Hematopoietic multipotent progenitor cell (in vitro differentiated cells): Measurements from ENCODE around the gene SUN5. TPM values are rescaled to one million over a fixed set of nuclear protein-coding genes. Genes with fewer than 3 reads are reported as not detected.

ENCODE experiments used
- DNase-seq, 3 donors: peaks; one replicate each; pipeline ENCODE4 v3.0.0-alpha.2; 2011 to 2015; ENCODE audit warnings: low read depth in 2 of 3, low spot score in 2 of 3
- total RNA-seq: library from RNA; depleted of rRNA; stranded (reverse); fragments of >200 nt; gene quantifications from one replicate; pipeline ENCODE4 v1.2.3, GENCODE V29; 2012

SUN5 gene
- total RNA-seq, 1 donor: not detected

DNA sequence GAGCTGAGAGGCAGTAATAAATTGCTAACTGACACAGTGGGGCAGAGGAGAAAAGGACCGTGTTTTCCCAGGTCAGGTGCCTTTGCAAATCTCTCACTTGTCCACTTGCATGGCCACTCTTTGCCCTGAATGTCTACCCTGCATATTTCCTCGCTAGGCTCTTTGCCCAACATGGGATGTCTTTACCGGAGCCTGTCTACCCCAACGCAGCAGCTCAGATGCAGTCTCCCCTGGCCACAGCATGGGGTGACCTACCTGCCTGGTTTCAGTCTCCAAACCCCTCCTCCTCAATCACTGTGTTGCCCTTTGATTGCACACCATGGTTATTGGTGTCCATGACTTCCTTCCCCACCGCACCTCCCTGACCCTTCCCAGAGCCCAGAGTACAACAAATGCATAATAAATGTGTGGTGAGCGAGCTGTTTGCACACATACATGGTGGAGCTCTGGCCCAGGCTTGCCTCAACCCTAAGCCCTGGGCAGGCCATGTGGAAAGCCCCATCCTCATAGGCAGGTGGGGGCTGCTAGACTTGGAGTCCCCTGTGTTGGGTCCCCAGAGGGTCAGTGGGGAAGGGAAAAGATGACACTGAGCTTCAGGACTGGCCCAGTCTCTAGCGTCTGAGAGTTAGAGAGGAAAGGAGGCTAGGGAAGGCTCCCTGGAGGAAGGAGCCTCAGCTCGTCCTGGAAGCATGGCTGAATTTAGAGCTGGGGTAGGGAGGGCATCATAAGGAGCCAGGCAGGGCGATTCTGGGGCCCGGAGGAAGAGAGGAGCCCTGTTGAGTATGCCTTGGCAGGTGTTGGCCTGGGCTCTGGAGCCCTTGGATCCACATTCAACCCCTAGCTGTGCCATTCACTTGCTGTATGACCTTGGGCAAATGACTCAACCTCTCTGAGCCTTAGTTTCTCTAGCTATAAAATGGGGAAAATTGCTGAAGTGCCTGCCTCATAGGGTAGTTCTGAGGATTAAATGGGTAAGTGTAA lies 22.8 kb upstream of the SUN5 start:
- DNase-seq: no peak

DNA sequence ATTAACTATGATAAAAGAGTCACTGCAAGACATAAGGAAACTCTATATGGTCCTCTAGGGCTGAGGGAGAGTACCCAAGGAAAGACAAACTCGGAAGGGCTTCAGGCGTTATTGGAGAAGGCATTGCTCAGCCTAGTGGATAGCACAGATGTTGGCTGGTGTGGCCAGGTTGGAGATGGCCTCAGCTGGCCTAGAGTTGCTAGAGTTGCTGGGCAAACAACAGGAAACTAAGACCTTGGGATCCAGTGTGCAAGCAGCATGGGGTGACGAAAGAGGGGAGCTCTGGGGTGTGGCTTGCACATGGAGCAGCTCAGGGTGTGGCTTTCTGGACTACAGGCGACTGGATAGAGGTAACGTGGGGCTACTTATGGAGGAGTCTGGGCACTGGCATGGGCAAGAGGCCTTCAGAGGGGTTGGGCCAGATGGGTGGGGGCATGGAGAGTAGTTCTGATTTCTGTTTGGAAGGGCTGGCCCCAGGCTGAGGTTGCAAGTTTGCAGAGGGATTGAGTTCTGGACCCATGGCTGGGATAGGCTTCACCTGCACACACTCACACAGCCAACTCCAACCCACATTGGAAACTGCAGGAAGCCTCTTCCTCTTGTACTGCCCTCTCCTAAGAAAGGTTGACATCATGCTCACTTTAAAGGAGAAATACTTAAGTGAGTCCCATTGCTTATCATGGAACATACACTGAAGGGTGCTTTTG lies 22.0 kb upstream of the SUN5 start:
- DNase-seq: no peak

DNA sequence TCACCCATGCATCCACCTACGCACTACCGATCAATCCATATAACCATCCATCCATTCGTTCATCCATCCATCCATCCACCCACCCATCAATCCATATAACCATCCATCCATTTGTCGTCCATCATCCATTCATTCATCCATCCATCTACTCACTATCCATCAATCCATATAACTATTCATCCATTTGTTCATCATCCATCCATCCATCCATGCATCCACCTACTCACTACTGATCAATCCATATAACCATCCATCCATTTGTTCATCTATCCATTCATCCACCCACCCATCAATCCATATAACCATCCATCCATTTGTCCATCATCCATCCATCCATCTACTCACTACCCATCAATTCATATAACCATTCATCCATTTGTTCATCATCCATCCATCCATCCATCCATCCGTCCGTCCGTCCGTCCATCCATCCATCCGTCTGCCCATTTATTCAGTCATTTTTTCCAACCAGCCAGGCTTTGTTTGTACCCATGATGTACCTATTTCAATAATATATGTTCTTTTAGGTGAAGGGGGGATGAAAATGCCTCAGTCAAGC lies 21.2 kb upstream of the SUN5 start:
- no peak for DNase-seq

DNA sequence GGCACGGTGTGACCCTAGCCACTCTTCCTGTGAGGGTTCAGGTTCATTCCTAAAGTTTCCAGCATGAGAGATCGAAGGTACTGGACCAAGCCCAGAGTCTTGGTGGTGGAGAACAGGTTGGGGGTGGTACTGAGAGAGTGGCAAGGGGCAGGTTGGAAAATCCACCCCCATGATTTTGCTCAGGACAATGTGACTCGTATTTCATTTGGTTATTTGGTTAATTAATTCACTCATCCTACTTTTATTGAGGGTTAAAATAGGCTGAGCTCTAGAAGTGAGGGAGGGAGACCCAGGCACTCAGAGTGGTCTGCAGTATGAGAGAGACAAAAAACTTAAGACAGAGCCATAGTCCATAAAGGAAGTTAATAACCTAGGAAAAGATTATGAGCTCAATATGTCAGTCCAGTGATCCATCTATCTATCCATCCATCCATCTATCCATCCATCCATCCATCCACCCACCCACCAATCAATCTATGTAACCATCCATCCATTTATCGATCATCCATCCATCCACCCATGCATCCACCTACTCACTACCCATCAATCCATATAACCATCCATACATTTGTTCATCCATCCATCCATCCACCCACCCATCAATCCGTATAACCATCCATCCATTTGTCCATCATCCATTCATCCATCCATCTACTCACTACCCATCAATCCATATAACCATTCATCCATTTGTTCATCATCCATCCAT lies 20.5 kb upstream of the SUN5 start:
- no peak for DNase-seq

DNA sequence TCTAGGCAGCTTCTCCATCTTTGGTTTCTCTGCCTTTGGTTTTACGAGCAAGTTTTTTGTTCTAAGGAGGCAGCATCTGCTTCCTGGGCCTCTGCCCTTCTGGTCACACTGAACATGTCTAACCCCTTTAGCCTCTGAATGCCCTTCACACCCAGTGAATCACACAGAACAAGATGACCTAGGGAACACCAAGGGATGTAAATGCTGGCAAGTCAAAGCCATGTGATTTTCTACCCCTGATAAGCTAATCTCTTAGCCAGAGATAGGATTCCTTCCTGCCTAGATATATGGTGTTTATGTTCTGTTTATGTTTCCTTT lies 20.0 kb upstream of the SUN5 start:
- no peak for DNase-seq

DNA sequence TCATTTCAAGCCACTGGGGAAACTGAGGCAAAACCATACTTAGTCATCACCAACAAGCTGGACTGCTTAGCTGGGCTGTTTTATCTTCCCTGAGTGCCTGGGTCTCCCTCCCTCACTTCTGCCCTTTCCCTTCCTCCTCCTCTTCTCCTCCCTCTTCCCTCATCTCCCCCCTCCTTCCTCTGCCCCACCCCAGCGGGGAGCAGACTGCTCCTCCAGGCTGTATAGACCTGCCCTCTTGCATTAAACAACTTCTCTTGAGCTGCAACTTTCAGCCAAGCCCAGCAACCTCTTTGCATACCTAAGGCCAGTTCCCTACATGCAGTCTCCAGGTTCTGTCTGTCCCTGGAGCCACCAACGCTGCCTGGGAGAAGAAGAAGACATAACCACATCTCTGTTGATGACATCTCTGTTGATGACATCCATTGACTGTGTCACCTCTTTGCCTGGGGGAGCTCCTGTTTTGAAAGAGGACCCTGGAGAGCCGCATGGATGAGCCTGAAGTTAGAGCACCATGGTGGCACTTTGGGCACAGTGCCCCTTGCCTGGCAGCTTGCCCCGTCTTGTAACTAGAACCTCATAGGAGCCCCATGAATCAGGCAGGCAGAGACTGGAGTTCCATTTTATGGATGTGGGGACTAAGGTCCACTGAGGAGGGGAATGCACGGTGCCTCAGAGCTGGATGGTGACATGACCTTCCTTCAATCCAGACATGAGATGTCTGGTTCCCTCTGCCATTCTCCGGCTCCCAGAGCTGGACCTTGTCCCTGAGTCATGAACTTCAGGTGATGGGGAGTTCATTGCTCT lies 19.4 kb upstream of the SUN5 start:
- no peak for DNase-seq

DNA sequence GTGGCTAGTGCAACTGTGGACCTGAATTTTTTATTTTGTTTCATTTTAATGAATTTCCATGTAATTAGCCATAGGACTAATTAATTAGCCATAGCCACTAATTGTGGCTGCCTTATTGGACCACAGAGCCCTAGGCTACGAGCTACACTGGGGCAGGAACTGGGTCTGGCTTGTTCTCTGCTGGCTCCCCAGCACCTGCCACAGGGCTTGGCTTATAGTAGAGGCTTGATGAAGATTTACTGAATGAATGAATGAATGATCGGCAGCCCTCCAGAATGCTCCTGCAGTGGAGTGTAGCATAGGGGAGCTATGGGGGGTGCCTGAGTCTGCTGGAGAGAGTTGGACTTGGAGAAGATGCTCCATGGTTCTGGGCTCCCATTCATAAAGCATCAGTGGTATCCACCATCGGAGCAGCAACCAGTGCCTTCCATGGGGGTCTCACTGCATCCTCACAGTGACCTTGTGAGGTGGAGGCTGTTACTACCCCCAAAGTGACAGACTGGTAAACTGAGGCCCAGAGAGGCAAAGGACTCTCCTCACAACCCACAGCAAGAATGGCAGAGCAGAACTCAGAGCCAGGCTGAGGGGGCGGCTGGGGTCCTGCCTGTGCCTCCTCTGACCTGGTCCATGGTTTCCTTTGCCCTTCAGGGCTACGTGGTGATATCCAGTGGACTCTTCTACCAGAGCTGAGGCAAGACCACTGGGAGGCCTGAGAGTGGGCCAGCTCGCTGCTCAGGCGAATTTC lies 18.6 kb upstream of the SUN5 start:
- DNase-seq: no peak

DNA sequence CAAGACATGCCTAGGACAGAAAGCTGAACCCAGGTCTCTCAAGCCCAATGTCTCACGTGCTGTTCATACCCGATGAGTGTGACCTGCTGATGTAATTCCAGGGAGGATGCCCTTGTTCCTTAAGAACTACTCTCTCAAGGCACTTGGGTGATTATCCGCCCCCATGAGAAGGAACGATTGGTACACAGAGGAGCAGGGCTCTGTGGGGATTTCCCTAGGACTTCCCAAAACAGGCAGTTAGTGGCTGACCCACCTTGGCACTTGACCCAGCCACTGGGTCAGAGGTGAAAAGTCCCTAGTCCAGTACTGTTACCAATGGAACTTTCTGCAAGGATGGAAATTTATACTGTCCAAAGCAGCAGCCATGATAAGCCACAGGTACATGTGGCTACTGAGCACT lies 18.1 kb upstream of the SUN5 start:
- no peak for DNase-seq

DNA sequence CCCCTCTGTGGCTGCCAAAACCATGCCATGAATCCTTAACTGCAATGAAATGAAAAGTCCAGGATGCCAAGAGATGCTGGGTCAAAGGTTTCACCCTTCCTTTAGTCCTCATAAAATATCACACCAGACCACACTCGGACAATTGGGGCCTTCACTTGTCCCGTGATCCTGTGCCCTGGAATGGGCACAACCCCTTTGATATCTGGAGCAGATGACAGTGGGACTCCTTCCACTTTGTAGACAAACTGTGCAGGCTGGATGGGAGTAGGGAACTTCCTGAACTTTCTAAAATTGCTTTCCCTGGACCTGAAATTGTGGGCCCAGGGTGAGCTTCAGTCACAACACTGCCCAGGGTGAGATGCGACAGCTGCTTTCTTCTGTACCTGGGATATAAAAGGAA lies 17.6 kb upstream of the SUN5 start:
- DNase-seq: no peak

DNA sequence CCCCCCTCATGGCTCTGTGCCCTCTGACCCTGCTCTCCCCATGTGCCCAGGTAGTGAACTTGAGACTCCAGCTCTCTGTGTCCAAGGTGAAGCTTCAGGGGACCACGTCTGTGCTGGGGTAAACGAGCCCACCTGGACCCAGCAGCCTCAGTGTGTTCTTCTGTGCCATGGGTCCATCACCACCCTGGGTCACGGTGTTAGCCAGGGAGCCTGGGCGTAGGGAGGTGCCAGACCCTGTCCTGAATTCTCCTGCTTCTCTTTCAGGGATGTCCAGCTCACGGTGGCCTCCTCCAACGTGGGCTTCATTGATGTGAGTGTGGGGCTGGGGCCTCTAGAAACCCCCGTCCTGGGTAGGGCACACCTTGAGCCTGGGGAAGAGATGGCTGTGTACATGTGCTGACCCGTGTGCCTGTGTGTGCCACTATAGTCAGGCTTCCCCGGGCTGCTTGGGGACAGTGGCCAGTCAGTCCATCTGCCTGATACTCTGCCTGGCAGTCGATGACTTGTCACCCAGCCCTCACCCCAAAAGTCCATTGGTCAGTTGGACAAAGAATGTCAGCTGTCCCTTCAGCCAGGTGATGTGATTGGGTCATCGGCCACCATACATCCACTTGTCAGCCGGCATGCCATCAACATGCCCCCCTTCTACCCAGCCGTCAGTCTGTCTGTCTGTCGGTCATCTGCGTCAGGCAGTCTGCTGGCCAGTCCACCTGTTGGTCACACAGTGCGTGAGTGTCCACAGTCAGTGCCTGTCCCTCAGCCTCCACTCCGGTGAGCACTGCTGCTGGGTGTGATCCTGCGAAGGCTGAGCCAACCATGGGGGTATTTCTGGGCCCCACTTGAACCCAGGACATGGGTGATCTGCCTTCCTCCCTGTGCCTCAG lies 16.3 kb upstream of the SUN5 start:
- DNase-seq: no peak

DNA sequence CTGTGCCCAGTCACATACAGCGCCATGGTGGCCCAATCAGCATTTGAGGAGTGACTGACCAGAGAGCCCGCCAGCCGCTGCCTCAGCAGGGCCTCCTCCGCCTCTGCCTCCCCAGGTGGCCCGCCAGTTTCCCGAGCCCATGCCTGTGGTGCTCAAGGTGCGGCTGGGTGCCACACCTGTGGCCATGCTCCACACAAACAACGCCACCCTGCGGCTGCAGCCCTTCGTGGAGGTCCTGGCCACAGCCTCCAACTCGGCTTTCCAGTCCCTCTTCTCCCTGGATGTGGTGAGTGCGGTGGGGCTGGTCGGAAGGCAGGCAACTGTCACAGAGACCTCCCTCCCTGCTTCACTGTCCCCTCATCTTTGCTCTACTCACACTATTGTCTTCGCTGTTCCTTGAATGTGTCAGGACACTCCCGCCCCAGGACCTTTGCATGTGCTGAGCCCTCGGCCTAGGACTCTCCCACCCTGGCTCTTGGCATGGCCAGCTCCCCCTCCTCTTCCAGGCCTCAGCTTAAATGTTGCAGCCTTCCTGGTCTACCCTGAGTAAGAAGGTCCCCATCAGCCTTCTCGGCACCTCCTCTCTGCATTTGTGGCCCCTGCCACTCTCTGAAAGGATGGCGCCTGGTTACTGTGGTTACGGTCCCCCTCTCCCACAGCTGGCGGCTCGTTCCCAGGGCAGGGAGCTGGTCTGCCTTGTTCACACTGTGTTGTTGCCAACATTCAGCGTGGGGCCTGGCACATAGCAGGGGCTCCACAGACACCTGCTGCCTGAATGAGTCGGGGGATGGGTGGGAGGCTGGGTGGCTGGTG lies 15.4 kb upstream of the SUN5 start:
- no peak for DNase-seq

DNA sequence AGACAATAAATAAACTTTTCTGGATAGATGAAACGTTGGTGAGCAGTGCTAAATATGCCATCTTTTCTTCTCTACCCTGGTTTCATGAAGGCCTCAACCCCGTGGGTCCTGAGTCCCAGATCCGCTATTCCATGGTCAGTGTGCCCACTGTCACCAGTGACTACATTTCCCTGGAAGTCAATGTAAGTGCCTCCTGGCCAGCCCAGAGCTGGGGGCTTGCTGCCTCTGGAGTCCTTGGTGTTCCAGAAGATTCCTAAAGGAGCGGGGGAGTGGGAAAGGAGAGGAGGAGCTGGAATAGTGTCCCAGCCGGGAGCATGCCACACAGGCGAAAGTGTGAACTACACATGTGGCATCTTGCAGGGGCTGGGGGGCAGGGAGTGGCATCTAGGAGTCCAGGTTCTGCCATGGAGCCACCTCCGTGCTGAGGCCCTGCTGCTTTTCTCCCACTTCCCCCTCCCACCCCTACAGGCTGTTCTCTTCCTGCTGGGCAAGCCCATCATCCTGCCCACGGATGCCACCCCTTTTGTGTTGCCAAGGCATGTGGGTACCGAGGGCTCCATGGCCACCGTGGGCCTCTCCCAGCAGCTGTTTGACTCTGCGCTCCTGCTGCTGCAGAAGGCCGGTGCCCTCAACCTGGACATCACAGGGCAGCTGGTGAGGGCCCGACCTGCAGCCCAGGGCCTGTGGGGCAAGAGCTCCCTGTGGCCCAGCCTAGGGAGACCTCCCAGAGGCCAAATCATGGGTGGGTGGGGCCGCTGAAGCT lies 14.1 kb upstream of the SUN5 start:
- no peak for DNase-seq

DNA sequence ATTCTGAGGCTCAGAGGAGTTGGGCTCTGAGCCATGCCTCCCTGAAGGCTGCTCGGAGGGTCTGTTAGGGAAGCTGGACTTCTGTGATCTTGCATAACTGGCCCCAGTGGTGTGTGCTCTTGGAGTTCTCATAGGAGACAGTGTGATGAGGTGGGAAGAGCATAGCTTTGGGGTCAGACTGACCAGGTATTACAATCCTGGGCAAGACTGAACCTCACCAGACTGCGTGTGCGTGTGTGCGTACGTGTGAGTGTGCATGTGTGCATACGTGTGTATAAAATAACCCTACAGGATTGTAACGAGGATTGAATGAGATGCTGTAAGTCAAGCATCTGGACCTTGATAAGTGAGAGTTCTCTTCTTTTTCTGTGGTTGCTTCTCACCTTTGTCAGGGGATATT lies 13.3 kb upstream of the SUN5 start:
- DNase-seq: no peak

DNA sequence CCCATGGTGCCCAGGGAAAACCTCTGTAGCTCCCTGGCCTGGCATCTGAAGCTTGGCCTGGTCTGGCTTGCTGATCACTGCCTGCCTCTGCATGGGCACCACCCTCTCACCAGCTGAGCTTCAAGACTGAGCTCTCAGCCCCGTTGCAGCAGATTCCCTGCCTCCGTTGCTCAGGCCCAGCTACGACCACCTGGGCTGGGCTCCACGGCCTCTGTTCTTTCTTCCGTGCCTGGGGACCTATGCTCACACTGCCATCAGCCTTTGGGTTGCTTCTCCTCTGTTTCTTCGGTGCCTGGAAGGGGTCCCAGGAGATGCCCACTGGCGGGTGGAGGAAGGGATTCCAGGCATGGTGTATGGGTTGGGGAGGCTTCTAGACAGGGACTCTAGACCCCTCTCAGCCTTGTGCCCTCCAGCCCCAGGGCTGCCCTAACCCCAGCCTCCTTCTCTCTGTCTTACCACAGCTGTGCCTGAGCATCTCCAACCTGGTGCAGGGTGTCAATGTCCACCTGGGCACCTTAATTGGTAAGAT lies 12.4 kb upstream of the SUN5 start:
- DNase-seq: no peak

DNA sequence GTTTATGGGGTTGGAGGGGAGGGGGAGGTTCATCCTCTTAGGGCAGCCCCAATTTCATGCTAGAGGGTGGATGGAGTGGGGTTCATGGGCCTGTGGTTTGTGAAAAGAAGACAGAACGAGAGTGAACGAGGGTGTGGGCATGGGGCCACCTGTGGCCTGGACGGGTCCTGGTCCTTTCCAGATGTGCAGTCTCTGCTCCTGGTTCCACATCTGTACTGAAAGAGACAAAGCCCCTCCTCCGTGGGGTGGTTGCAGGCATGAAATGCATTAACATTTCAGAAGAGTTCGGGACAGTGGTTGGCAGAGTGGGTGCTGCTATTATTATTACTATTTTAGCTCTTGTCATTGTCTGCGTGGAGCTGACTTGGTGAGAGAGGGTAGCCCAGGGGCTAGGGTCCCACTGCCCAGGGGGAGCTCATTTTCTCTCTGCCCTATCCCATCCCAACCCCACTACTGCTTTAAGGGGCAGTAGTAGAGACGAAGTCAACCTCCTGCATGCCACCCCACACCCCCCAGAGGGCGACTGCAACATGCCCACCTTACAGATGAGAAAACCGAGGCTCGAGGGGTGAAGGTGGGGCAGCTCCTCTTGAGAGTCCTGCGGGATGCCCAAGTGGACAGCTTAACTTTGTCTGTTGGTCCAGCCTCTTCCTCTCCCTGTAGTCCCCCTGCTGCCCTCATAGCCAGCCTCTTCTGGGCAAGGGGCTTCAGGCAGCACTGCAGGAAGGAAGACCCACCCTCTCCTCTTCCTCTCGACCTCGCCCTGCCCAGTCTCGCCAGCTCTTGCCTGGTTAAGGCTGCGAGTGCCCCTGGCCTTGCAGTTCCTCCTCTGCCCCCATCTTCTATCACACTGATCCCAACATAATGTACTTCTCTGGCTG lies 11.7 kb upstream of the SUN5 start:
- no peak for DNase-seq

DNA sequence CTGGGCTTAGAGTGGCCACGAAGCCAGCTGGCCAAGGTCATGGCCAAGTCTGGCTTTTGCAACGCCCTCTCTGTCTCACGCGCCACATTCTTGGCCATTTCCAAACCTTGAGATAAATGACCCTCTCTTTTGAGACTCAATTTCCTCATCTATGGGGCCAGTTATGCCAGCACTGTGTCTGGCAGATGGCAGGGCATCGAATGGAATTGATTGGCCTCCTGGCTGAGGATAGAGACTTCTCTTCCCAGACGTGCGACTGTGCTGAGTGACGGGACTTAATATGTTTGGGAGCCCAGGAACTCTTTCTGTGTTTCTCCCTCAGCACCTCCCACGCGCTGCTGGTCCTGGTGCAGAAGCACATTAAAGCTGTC lies 10.9 kb upstream of the SUN5 start:
- DNase-seq: no peak
